SK-N-SH (cell line): ENCODE results near the gene GEN1. TPM values are rescaled to one million over a fixed set of nuclear protein-coding genes. Genes with fewer than 3 reads are reported as not detected.

Source experiments
- CTCF ChIA-PET: fragments of 300-600, 350-600 bp; formaldehyde crosslinking; extraction: SDS; loops from one replicate; lab custom pipeline; 2021; lab: Yijun Ruan, JAX
- POLR2A ChIA-PET: fragments of 350-600 bp; sonication (Branson Sonifier 250); formaldehyde crosslinking; extraction: SDS; loops from one replicate; lab custom pipeline; 2020; ENCODE audit warnings: antibody characterized with exemption, inconsistent platforms; lab: Yijun Ruan, JAX
- DNase-seq: peaks from one replicate; pipeline ENCODE4 v3.0.0; 2012
- H2AFZ ChIP-seq: fragments of 200-600 bp; sonication (generic); 2 replicates; pipeline ENCODE4 v1.8.1; 2016; ENCODE audit warnings: antibody characterized with exemption, mild to moderate bottlenecking, low read depth
- H3F3A ChIP-seq: fragments of 200-600 bp; sonication (generic); replicated peaks from 2 replicates; pipeline ENCODE3; 2016; ENCODE audit warnings: antibody characterized with exemption, mild to moderate bottlenecking; ENCODE audit not compliant: insufficient read depth
- H3K27ac ChIP-seq, 2 experiments: fragments of 200-500 bp in 1 of 2; fragments of 200-600 bp in 1 of 2; sonication (Bioruptor generic) in 1 of 2; sonication (generic), shearing (Covaris generic) in 1 of 2; 2 replicates each; pipeline versions ENCODE4 v1.5.1 to v1.6.1; 2014 to 2016; ENCODE audit warnings: low read depth in 2 of 2, inconsistent platforms in 1 of 2, low read length in 1 of 2, mild to moderate bottlenecking in 1 of 2, mixed read lengths in 1 of 2
- H3K27me3 ChIP-seq: fragments of 200-600 bp; sonication (generic), shearing (Covaris generic); 2 replicates; pipeline ENCODE4 v1.6.1; 2016; ENCODE audit warnings: mixed run types; ENCODE audit not compliant: insufficient read depth
- H3K36me3 ChIP-seq, 2 experiments: fragments of 200-500 bp in 1 of 2; fragments of 200-600 bp in 1 of 2; sonication (Bioruptor generic) in 1 of 2; sonication (generic) in 1 of 2; replicated peaks in 1 of 2; 2 replicates each; pipeline versions ENCODE3 to v1.5.1; 2014 to 2016; ENCODE audit warnings: low read length in 1 of 2, mild to moderate bottlenecking in 1 of 2; ENCODE audit not compliant: insufficient read depth in 2 of 2, control insufficient read depth in 1 of 2
- H3K4me1 ChIP-seq, 2 experiments: fragments of 200-500 bp in 1 of 2; fragments of 200-600 bp in 1 of 2; sonication (Bioruptor generic) in 1 of 2; sonication (generic), shearing (Covaris generic) in 1 of 2; 2 replicates each; pipeline versions ENCODE4 v1.5.1 to v1.6.1; 2014 to 2016; ENCODE audit warnings: low read depth in 1 of 2, low read length in 1 of 2, mixed run types in 1 of 2; ENCODE audit not compliant: insufficient read depth in 2 of 2, control insufficient read depth in 1 of 2
- H3K4me2 ChIP-seq: fragments of 200-600 bp; sonication (generic), shearing (Covaris generic); 2 replicates; pipeline ENCODE4 v1.6.1; 2017; ENCODE audit warnings: mixed run types
- H3K4me3 ChIP-seq, 2 experiments: fragments of 200-500 bp in 1 of 2; fragments of 200-600 bp in 1 of 2; sonication (Bioruptor generic) in 1 of 2; sonication (generic), shearing (Covaris generic) in 1 of 2; 2 replicates each; pipeline versions ENCODE4 v1.5.1 to v1.8.1; 2014 to 2016; ENCODE audit warnings: low read depth in 2 of 2, inconsistent platforms in 1 of 2, low read length in 1 of 2, mild to moderate bottlenecking in 1 of 2, mixed read lengths in 1 of 2, moderate library complexity in 1 of 2
- H3K79me2 ChIP-seq: fragments of 200-600 bp; sonication (generic); 2 replicates; pipeline ENCODE4 v1.8.1; 2017; ENCODE audit warnings: mild to moderate bottlenecking; ENCODE audit not compliant: insufficient read depth
- H3K9ac ChIP-seq: fragments of 200-600 bp; sonication (generic); 2 replicates; pipeline ENCODE4 v1.6.1; 2017; ENCODE audit warnings: mixed run types
- H3K9me2 ChIP-seq: fragments of 200-600 bp; sonication (generic); 2 replicates; pipeline ENCODE4 v1.6.1; 2017; ENCODE audit warnings: mixed run types
- H3K9me3 ChIP-seq: fragments of 200-600 bp; sonication (generic); 2 replicates; pipeline ENCODE4 v1.6.1; 2017; ENCODE audit warnings: mixed run types, mild to moderate bottlenecking, moderate library complexity
- H4K20me1 ChIP-seq: fragments of 200-600 bp; sonication (generic); 2 replicates; pipeline ENCODE4 v1.6.1; 2017; ENCODE audit warnings: mild to moderate bottlenecking, mixed run types; ENCODE audit not compliant: insufficient read depth
- CHD2 ChIP-seq: fragments of 150-350 bp; IDR thresholded peaks from 2 replicates; pipeline ENCODE4 v1.6.1; 2018; ENCODE audit warnings: low read length; ENCODE audit not compliant: partially characterized antibody
- ELF1 ChIP-seq: IDR thresholded peaks from 2 replicates; pipeline ENCODE4 v1.4.0; 2012
- EP300 ChIP-seq, 2 experiments: IDR thresholded peaks; 2 replicates each; pipeline versions ENCODE4 v1.4.0 to v1.6.1; 2012; ENCODE audit warnings: borderline replicate concordance in 1 of 2, low read depth in 1 of 2, low read length in 1 of 2
- FOXM1 ChIP-seq: IDR thresholded peaks from 2 replicates; pipeline ENCODE4 v1.4.0; 2012; ENCODE audit warnings: low read depth, mild to moderate bottlenecking
- GATA2 ChIP-seq: sonication (generic); formaldehyde crosslinking; IDR thresholded peaks from 2 replicates; pipeline ENCODE4 v1.5.0; 2020; ENCODE audit warnings: mild to moderate bottlenecking, missing genetic modification reagents
- IRF3 ChIP-seq: fragments of 150-350 bp; IDR thresholded peaks from 2 replicates; pipeline ENCODE4 v1.6.1; 2016; ENCODE audit warnings: mild to moderate bottlenecking, low read depth, low read length
- JUND ChIP-seq: IDR thresholded peaks from 2 replicates; pipeline ENCODE4 v1.4.0; 2012
- MEF2A ChIP-seq: IDR thresholded peaks from 2 replicates; pipeline ENCODE4 v1.4.0; 2012; ENCODE audit warnings: low read depth, borderline replicate concordance
- MXI1 ChIP-seq: IDR thresholded peaks from 2 replicates; pipeline ENCODE4 v1.6.1; 2012; ENCODE audit warnings: mild to moderate bottlenecking, low read depth, low read length, improper control_type of control experiment
- PBX3 ChIP-seq: IDR thresholded peaks from 2 replicates; pipeline ENCODE4; 2012
- POLR2AphosphoS5 ChIP-seq: IDR thresholded peaks from 2 replicates; pipeline ENCODE4 v1.6.1; 2012; ENCODE audit warnings: low read depth, low read length
- REST ChIP-seq: IDR thresholded peaks from 2 replicates; pipeline ENCODE4 v1.6.1; 2012; ENCODE audit warnings: mild to moderate bottlenecking, low read depth, low read length, moderate library complexity
- RFX5 ChIP-seq: IDR thresholded peaks from 2 replicates; pipeline ENCODE4 v1.6.1; 2012; ENCODE audit warnings: mild to moderate bottlenecking, improper control_type of control experiment, low read length
- SIN3A ChIP-seq: IDR thresholded peaks from 2 replicates; pipeline ENCODE4 v1.6.1; 2012; ENCODE audit warnings: low read depth, mild to moderate bottlenecking, low read length, moderate library complexity, borderline replicate concordance
- SMC3 ChIP-seq: IDR thresholded peaks from 2 replicates; pipeline ENCODE4 v1.6.1; 2012; ENCODE audit warnings: low read depth, low read length, improper control_type of control experiment
- TCF12 ChIP-seq: IDR thresholded peaks from 2 replicates; pipeline ENCODE4 v1.4.0; 2012
- USF1 ChIP-seq: IDR thresholded peaks from 2 replicates; pipeline ENCODE4 v1.4.0; 2012; ENCODE audit warnings: low read depth, borderline replicate concordance
- USF2 ChIP-seq: fragments of 150-350 bp; IDR thresholded peaks from 2 replicates; pipeline ENCODE4 v1.6.1; 2017; ENCODE audit warnings: antibody characterized with exemption, low read length, low read depth, borderline replicate concordance
- YY1 ChIP-seq: IDR thresholded peaks from 2 replicates; pipeline ENCODE4 v1.4.0; 2012; ENCODE audit warnings: low read depth, mild to moderate bottlenecking
- WGBS: methylation state at CpG from one replicate; pipeline ENCODE4 v1.1.6; 2017; ENCODE audit warnings: low lambda C conversion rate; 5-methylcytosine and 5-hydroxymethylcytosine counted together
- polyA plus RNA-seq, 3 experiments: library from polyadenylated mRNA; depleted of rRNA; stranded (reverse); fragments of >200 nt; gene quantifications; 2 replicates each; pipeline ENCODE4 v1.2.3, GENCODE V29; 2012

GEN1 gene
- polyA plus RNA-seq, 1 of the 3 experiments (the other 2 are of a cell fraction): 5.3 TPM

- H3K9me2 ChIP-seq: no peaks in the 10 kb centered on the region
- H3K9ac ChIP-seq: no peak overlapping the region
- TF ChIP-seq PBX3: no peak
- TF ChIP-seq REST: no peak
- no peak for TF ChIP-seq SIN3A
- no peak for TF ChIP-seq CHD2
- no peak for TF ChIP-seq MXI1
- TF ChIP-seq USF1: no peak
- no peak for TF ChIP-seq POLR2AphosphoS5
- no peak for TF ChIP-seq YY1
- no peak for TF ChIP-seq SMC3
- TF ChIP-seq USF2: no peak
- no peak for TF ChIP-seq IRF3
- TF ChIP-seq JUND: no peak
- TF ChIP-seq FOXM1: no peak
- no peak for TF ChIP-seq TCF12
- no peak for TF ChIP-seq GATA2 (CRISPR knock-in tag)
- TF ChIP-seq MEF2A: no peak
- no peak for TF ChIP-seq ELF1
- TF ChIP-seq EP300 (IDR thresholded peaks at IDR 0.05; ENCODE audit: borderline replicate concordance in 1 of 2, low read depth in 1 of 2, low read length in 1 of 2): no peak
- no peak for TF ChIP-seq RFX5
- no peak overlapping the region for H2AFZ ChIP-seq
- DNase-seq: no peak
- no peaks in the 10 kb centered on the region for H3K27me3 ChIP-seq
- ChIA-PET CTCF (interaction anchor here (0.7 to 1.2 kb wide), 4 partner anchors 8 to 123 kb away, joined by 3 read pairs; no protein-coding TSS in a partner anchor), POLR2A (no interaction called here)
- H3K4me1 ChIP-seq: peaks cover 4 to 9% of the 10 kb centered on the region in 2 experiments; a peak in 1 of 4 replicates
- H3K27ac ChIP-seq: no peak overlapping the region
- H4K20me1 ChIP-seq: no peaks in the 10 kb centered on the region
- H3K36me3 ChIP-seq: no peaks in the 10 kb centered on the region
- 88% methylated on average over 6 of the region's 6 CpGs for WGBS
- no peaks in the 10 kb centered on the region for H3K9me3 ChIP-seq
- H3K4me3 ChIP-seq: no peak overlapping the region
- no peaks in the 10 kb centered on the region for H3K79me2 ChIP-seq
- H3F3A ChIP-seq: no peaks in the 10 kb centered on the region
- no peak overlapping the region for H3K4me2 ChIP-seq
Observed at GRCh38 chr2:17793803-17794354, 39.9 kb downstream of the GEN1 start.
